Ramos (cell line): ENCODE measurements around the gene GAB3.
"Not testable (repeated sequence)": the region's sequence is repeated elsewhere in the genome, so short reads cannot be mapped to it uniquely, and the experiment has no call there.

ENCODE experiments used
- in situ Hi-C: fragments of 300-500 bp; cut with MboI; formaldehyde crosslinking; loops from one replicate; pipeline ENCODE4 v1.14.3; 2022; ENCODE audit warnings: low sequenced_read_pairs; ENCODE audit not compliant: unreplicated experiment

The GAB3 gene

GRCh38 chrX:154728431-154729190 lies 22.3 kb downstream of the GAB3 start:
- in situ Hi-C loops = loop anchor here (25.0 kb wide), 1 partner anchor 141 kb away; the partner anchor contains the start of gene CTAG1A

- in situ Hi-C loops = loop anchor here (25.0 kb wide), 1 partner anchor 141 kb away; the partner anchor contains the start of gene CTAG1A
Observed at GRCh38 chrX:154727871-154728270, 23.0 kb downstream of the GAB3 start.

- in situ Hi-C loops = loop anchor here (25.0 kb wide), 1 partner anchor 140 kb away; the partner anchor contains the start of gene CTAG1A
Observed at GRCh38 chrX:154727418-154727817, 23.5 kb downstream of the GAB3 start.

GRCh38 chrX:154724993-154725756 lies 25.7 kb downstream of the GAB3 start:
- in situ Hi-C loops = loop anchor here (25.0 kb wide), 1 partner anchor 138 kb away; the partner anchor contains the start of gene CTAG1A

GRCh38 chrX:154721155-154721554 lies 29.7 kb downstream of the GAB3 start:
- in situ Hi-C loops = no loop called here

- in situ Hi-C loops = no loop called here
Observed at GRCh38 chrX:154720067-154720466, 30.8 kb downstream of the GAB3 start.

GRCh38 chrX:154719132-154719675 lies 31.7 kb downstream of the GAB3 start:
- in situ Hi-C loops = no loop called here

- in situ Hi-C loops = no loop called here
Observed at GRCh38 chrX:154718616-154719015, 32.3 kb downstream of the GAB3 start.

GRCh38 chrX:154717824-154718223 lies 33.1 kb downstream of the GAB3 start:
- in situ Hi-C loops = no loop called here

- in situ Hi-C loops = no loop called here
Observed at GRCh38 chrX:154715825-154716224, 35.1 kb downstream of the GAB3 start.

GRCh38 chrX:154714925-154715324 lies 36.0 kb downstream of the GAB3 start:
- in situ Hi-C loops = no loop called here

- in situ Hi-C loops = no loop called here
Observed at GRCh38 chrX:154712781-154713740, 37.8 kb downstream of the GAB3 start.

- in situ Hi-C loops = no loop called here
Observed at GRCh38 chrX:154711264-154711663, 39.6 kb downstream of the GAB3 start.

- in situ Hi-C loops = no loop called here
Observed at GRCh38 chrX:154710309-154710708, 40.6 kb downstream of the GAB3 start.

GRCh38 chrX:154698630-154699248 lies 52.1 kb downstream of the GAB3 start:
- in situ Hi-C loops = no loop called here

GRCh38 chrX:154696676-154697045 lies 54.2 kb downstream of the GAB3 start:
- in situ Hi-C loops = no loop called here

- in situ Hi-C loops = no loop called here
Observed at GRCh38 chrX:154695911-154696675, 54.8 kb downstream of the GAB3 start.

GRCh38 chrX:154693394-154693793 lies 57.5 kb downstream of the GAB3 start:
- in situ Hi-C loops = no loop called here

- in situ Hi-C loops = not testable (repeated sequence)
Observed at GRCh38 chrX:154690438-154690837, 60.4 kb downstream of the GAB3 start.
